GM12891 (cell line): ENCODE measurements around the gene DAPL1.

Source experiments
- POLR2A ChIP-seq: IDR thresholded peaks from 2 replicates; pipeline ENCODE4 v1.6.1; 2011; ENCODE audit warnings: low read depth, low read length, control low read depth
- POLR2AphosphoS5 ChIP-seq: IDR thresholded peaks from 2 replicates; pipeline ENCODE4 v1.6.1; 2011; ENCODE audit warnings: low read depth, low read length, control low read depth
- POU2F2 ChIP-seq: IDR thresholded peaks from 2 replicates; pipeline ENCODE4 v1.6.1; 2011; ENCODE audit warnings: low read depth, mild to moderate bottlenecking, control low read depth, low read length, moderate library complexity
- SPI1 ChIP-seq: IDR thresholded peaks from 2 replicates; pipeline ENCODE4 v1.6.1; 2011; ENCODE audit warnings: low read depth, low read length, control low read depth
- TAF1 ChIP-seq: IDR thresholded peaks from 2 replicates; pipeline ENCODE4 v1.6.1; 2011; ENCODE audit warnings: low read depth, low read length, control low read depth

GRCh38 chr2:158756331-158756730 lies 38.8 kb upstream of the DAPL1 start:
- no peak for TF ChIP-seq POLR2A
- TF ChIP-seq POLR2AphosphoS5 = no peak
- TF ChIP-seq TAF1 = no peak
- TF ChIP-seq POU2F2 = no peak
- no peak for TF ChIP-seq SPI1
